GM12874 (cell line): ENCODE results near the gene SHROOM2.

Source experiments
- TF ChIP-seq, protein P1 (sequence below): IDR thresholded peaks from 2 replicates; pipeline ENCODE4 v1.5.1; 2011; ENCODE audit warnings: low read depth, mild to moderate bottlenecking, control low read depth, low read length, moderate library complexity; ENCODE audit not compliant: insufficient read depth

SHROOM2 gene

DNA sequence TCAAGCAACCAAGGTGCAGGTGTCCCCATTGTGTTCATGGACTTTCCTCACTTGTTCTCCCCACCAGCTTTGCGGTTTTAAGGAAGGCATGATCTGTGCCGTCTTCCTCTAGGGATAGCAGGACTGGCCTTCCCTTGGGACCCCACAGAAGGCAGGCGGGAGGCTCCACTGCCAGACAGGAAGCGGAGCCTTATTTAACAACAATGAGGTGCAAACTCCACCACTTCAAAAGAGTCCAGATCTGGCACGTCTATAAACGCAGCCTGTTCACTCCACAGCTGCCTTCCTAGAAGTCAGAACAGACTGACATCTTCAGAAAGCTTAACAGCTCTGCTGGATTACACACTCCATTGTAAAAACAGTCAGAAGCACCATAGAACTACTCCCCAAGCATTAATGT, 18.9 kb upstream of the SHROOM2 start:
- TF ChIP-seq, protein P1, sequence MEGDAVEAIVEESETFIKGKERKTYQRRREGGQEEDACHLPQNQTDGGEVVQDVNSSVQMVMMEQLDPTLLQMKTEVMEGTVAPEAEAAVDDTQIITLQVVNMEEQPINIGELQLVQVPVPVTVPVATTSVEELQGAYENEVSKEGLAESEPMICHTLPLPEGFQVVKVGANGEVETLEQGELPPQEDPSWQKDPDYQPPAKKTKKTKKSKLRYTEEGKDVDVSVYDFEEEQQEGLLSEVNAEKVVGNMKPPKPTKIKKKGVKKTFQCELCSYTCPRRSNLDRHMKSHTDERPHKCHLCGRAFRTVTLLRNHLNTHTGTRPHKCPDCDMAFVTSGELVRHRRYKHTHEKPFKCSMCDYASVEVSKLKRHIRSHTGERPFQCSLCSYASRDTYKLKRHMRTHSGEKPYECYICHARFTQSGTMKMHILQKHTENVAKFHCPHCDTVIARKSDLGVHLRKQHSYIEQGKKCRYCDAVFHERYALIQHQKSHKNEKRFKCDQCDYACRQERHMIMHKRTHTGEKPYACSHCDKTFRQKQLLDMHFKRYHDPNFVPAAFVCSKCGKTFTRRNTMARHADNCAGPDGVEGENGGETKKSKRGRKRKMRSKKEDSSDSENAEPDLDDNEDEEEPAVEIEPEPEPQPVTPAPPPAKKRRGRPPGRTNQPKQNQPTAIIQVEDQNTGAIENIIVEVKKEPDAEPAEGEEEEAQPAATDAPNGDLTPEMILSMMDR: no peak

DNA sequence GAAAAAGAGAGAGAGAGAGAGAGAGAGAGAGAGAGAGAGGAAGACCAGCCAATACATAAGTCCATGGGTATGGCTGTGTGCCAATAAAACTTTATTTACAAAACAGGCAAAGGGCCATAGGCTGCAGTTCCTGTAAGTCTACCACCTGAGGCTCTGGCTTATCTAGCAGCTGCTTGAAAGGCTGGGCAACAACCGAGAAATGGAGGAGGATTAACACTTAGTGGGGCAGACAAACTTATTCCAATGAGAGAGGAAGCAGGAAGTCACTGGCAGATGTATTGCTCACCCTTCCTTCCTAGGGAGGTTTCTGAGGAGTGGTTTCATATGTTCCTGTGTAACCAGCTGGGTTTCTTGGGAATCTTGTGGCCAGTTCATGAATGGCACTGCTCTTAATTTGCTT, 15.9 kb upstream of the SHROOM2 start:
- TF ChIP-seq, protein P1: no peak

DNA sequence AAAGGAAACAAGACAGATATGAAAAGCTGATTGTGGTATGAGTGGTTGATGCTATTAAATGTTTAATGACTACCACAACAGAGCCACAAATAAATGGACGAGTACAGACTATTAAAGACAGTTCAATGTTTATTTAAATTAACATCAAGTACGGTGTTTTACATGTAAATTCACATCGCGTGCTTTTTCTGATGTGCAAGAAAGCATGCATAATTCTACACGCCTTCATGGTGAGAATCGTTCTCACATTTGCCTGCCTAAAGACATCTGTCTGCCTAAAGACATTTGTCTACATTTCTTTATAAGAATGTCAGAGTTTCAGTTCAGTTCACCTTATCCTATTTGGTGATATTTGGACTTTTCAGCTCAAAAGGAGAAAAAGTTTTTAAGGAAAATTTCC, 13.3 kb upstream of the SHROOM2 start:
- TF ChIP-seq, protein P1: no peak

DNA sequence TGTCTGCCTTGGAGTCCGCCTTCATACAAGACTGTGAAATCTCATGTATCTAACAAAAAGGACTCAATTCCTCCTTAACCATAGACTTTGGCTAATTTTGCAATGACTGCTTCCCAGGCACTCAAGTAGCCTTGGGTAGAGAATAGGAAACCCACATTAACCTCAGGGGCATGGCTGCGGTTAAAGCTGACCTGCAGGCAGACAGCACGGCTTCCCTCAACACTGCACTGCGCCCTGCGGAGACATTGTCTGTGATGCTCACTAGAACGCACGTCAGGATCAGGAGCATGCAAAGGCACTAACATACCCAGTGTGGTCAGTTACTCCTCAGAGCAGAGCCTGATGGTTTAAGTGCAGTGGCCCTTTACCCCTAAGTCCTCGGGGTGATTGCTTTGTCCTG, 10.3 kb upstream of the SHROOM2 start:
- TF ChIP-seq, protein P1: no peak

DNA sequence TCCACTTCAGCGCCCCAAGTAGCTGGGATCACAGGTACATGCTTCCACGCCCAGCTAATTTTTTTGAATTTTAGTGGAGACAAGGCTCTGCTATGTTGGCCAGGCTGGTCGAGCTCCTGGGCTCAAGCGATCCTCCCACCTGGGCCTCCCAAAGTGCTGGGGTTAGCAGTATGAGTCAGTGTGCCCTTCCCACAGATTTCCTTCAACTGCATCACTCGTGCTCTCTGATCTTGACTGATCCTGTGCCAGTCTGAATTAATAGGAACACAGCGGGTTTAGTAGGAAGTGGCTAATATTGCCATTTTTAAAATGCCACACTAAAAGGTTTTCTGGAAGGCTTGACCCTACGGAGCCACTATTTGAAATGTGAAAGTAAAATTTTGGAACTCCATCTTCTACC, 4.3 kb upstream of the SHROOM2 start:
- TF ChIP-seq, protein P1: no peak

DNA sequence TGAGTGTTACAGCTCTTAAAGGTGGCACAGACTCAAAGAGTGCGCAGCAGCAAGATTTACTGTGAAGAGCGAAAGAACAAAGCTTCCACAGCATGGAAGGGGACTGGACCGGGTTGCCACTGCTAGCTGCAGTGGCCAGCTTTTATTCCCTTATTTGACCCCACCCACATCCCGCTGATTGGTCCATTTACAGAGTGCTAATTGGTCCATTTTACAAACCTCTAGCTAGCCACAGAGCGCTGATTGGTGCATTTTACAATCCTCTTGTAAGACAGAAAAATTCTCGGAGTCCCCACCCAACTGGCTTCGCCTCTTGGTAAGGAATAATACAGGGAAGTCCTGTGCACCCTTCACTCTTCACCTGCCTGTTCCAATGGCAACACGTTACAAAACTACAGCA, 1.9 kb upstream of the SHROOM2 start:
- TF ChIP-seq, protein P1: no peak

DNA sequence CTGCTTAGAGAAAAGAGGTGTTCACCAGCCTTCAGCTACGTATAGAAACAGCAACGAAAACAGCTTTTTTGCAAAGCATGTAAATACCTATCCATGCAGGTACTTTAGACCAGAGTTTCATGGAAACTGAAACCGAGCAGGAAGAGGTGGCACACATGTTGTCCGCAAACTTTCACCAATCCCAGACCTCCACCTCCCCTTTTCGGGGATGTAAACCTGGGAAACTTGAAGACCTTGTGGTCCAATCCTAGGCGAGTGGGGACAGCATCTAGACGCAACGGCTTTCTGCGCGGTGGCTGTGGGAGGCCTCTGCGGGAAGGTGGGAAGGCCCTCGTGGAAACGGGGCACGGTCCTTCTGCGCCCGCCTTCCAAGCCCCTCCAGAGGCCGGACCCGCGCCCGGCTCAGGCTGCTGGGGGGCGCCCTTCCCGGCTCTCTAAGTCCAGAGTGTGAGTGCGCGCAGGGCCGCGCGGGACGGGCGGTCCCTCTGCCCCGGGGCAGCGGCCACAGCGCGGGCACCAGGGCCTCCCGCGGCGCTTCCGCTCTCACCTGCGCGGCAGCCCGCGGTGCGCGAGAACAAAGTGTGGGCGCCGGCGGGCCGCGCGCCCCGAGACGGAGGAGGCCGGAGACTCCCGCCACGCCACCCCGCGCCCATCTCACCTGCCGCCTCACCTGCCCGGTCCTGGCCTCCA, 830 bp upstream of the SHROOM2 start:
- TF ChIP-seq, protein P1: no peak
